ENCODE results near the gene RHOJ. TPM values are rescaled to one million over a fixed set of nuclear protein-coding genes. Genes with fewer than 3 reads are reported as not detected.
"Not testable (repeated sequence)": the region's sequence is repeated elsewhere in the genome, so short reads cannot be mapped to it uniquely, and the experiment has no call there.

Gene RHOJ
- total and polyA plus RNA-seq, 2 donors (not counting 3 experiments of a cell fraction or from before 2014, with no cell fraction given): 191 to 486 TPM

DNA sequence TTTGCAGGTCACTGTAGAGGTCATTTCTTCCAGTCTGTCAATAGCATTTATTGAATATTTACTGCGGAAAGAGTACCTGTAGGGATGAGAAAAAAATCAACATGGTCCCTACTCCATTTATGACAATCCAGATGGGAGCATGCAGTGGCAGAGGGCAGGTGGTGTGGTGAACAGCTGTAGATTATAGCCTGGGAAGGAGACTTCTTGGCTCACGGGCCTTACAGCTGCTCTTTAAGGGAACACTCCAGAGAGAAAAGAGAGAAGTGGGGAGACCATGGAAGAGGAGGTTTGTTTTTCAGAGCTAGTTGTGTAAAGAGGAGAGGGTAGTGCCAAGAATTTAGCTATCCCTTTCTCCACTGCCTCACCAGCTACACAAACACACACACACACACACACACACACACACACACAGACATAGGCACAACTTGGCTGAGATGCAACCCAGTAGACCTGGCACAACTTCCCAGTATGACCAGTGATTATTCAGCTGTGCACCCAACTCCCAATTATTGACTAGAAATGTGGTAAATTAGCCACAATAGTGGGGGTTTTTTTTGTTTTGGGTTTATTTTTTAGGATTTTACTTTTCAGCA, 73.4 kb downstream of the RHOJ start:
- intact Hi-C loops (cut with micrococcal nuclease): loop anchor here (5.0 kb wide), 1 partner anchor 235 kb away; no protein-coding TSS in a partner anchor
- Histone ChIP-seq H3K4me3 (replicated peaks in 1 of 3; ENCODE audit: insufficient read depth in 1 of 3, low read depth in 1 of 3, low read length in 3 of 3) (no peak overlapping the region), H3K36me3 (ENCODE audit: control insufficient read depth in 2 of 2, extremely low read depth in 1 of 2, insufficient read depth in 2 of 2, low read length in 2 of 2) (peaks cover 23 to 26% of the 10 kb centered on the region in 2 experiments), H3K27me3 (ENCODE audit: control insufficient read depth in 2 of 2, insufficient read depth in 2 of 2, low read length in 2 of 2) (no peaks in the 10 kb centered on the region), H3K9me3 (replicated peaks; ENCODE audit: control insufficient read depth, insufficient read depth, low read length) (no peaks in the 10 kb centered on the region), H3K9me1 (replicated peaks; ENCODE audit: control insufficient read depth, extremely low read depth, insufficient read depth, low read length) (no peaks in the 10 kb centered on the region), H3K4me1 (ENCODE audit: control insufficient read depth, extremely low read depth, insufficient read depth, low read length) (peaks cover 3% of the 10 kb centered on the region), H3K27ac (ENCODE audit: insufficient read depth, low read depth, low read length) (no peak overlapping the region), H4K20me1 (replicated peaks; ENCODE audit: control insufficient read depth, extremely low read depth, insufficient read depth, low read length) (no peaks in the 10 kb centered on the region), H3K79me2 (ENCODE audit: control insufficient read depth, insufficient read depth, low read length) (peaks cover 54% of the 10 kb centered on the region), H3K9ac (replicated peaks; ENCODE audit: extremely low read depth, insufficient read depth, low read length) (no peak overlapping the region), H3K4me2 (ENCODE audit: insufficient read depth, low read length) (no peak overlapping the region), H2AFZ (ENCODE audit: low read depth, low read length) (no peak overlapping the region)
- CTCF ChIA-PET: interaction anchor here (0.6 to 4.8 kb wide), 6 partner anchors 67 to 232 kb away, joined by 3 to 70 read pairs (median 12); partner anchors contain the start of gene RHOJ
- DNase-seq (ENCODE audit: low read depth, low spot score) (no peak), FAIRE-seq (no peak)
- no TSS peak for BruUV-seq (replicated peaks)
- TF ChIP-seq POLR2AphosphoS5 (IDR thresholded peaks at IDR 0.05; ENCODE audit: insufficient read depth, low read depth, low read length): no peak
- TF ChIP-seq FOS (IDR thresholded peaks at IDR 0.05; ENCODE audit: borderline replicate concordance, insufficient read depth, low read length): no peak
- no peak for TF ChIP-seq EZH2 (IDR thresholded peaks at IDR 0.05; ENCODE audit: borderline replicate concordance, low read depth, low read length, severe bottlenecking)
- TF ChIP-seq, protein P1, sequence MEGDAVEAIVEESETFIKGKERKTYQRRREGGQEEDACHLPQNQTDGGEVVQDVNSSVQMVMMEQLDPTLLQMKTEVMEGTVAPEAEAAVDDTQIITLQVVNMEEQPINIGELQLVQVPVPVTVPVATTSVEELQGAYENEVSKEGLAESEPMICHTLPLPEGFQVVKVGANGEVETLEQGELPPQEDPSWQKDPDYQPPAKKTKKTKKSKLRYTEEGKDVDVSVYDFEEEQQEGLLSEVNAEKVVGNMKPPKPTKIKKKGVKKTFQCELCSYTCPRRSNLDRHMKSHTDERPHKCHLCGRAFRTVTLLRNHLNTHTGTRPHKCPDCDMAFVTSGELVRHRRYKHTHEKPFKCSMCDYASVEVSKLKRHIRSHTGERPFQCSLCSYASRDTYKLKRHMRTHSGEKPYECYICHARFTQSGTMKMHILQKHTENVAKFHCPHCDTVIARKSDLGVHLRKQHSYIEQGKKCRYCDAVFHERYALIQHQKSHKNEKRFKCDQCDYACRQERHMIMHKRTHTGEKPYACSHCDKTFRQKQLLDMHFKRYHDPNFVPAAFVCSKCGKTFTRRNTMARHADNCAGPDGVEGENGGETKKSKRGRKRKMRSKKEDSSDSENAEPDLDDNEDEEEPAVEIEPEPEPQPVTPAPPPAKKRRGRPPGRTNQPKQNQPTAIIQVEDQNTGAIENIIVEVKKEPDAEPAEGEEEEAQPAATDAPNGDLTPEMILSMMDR (IDR thresholded peaks at IDR 0.05; ENCODE audit: extremely low read depth in 1 of 2, insufficient read depth in 1 of 2, low read depth in 1 of 2, low read length in 2 of 2): no peak
- TF ChIP-seq, protein P2, sequence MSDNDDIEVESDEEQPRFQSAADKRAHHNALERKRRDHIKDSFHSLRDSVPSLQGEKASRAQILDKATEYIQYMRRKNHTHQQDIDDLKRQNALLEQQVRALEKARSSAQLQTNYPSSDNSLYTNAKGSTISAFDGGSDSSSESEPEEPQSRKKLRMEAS (IDR thresholded peaks at IDR 0.05; ENCODE audit: insufficient read depth, insufficient read length): no peak
- TF ChIP-seq MYC (IDR thresholded peaks at IDR 0.05; ENCODE audit: low read depth, low read length): no peak
- no peak for TF ChIP-seq GATA2 (IDR thresholded peaks at IDR 0.05; ENCODE audit: insufficient read depth, insufficient read length, low read depth, low read length)
- TF ChIP-seq JUN (IDR thresholded peaks at IDR 0.05; ENCODE audit: borderline replicate concordance, insufficient read depth, insufficient read length, low read depth): no peak
- no peak for TF ChIP-seq POLR2A (IDR thresholded peaks at IDR 0.05; ENCODE audit: low read depth, low read length)
- POLR2A ChIA-PET: no interaction called here
- dilution Hi-C loops (cut with MboI; ENCODE audit: extremely low pct_ligation_motif_present, low sequenced_read_pairs): no loop called here

DNA sequence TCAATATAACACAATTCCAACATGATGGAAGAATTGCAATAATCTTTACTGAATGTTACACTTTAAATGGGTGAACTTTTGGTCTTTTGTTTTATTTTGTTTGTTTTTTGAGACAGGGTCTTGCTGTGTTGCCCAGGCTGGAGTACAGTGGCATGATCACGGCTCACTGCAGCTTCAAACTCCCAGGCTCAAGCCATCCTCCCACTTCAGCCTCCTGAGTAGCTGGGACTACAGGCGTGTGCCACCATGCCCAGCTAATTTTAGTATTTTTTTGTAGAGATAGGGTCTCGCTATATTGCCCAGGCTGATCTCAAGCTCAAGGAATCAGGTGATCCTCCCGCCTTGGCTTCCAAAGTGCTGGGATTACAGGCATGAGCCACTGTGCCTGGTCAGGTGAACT, 75.7 kb downstream of the RHOJ start:
- not testable (repeated sequence) for FAIRE-seq; BruUV-seq (replicated peaks); H4K20me1 ChIP-seq (replicated peaks; ENCODE audit: control insufficient read depth, extremely low read depth, insufficient read depth, low read length)

More for the DNA sequence above, 75.7 kb downstream of the RHOJ start:
- H2AFZ ChIP-seq (ENCODE audit: low read depth, low read length); H3K4me1 ChIP-seq (ENCODE audit: control insufficient read depth, extremely low read depth, insufficient read depth, low read length); dilution Hi-C loops (cut with MboI; ENCODE audit: extremely low pct_ligation_motif_present, low sequenced_read_pairs); H3K4me3 ChIP-seq (replicated peaks in 1 of 3; ENCODE audit: insufficient read depth in 1 of 3, low read depth in 1 of 3, low read length in 3 of 3); H3K27me3 ChIP-seq (ENCODE audit: control insufficient read depth in 2 of 2, insufficient read depth in 2 of 2, low read length in 2 of 2); H3K9me3 ChIP-seq (replicated peaks; ENCODE audit: control insufficient read depth, insufficient read depth, low read length); POLR2A ChIA-PET; H3K9ac ChIP-seq (replicated peaks; ENCODE audit: extremely low read depth, insufficient read depth, low read length); DNase-seq (ENCODE audit: low read depth, low spot score); H3K4me2 ChIP-seq (ENCODE audit: insufficient read depth, low read length); H3K27ac ChIP-seq (ENCODE audit: insufficient read depth, low read depth, low read length); H3K9me1 ChIP-seq (replicated peaks; ENCODE audit: control insufficient read depth, extremely low read depth, insufficient read depth, low read length): not testable (repeated sequence)
- peaks cover 38% of the 10 kb centered on the region for H3K79me2 ChIP-seq (ENCODE audit: control insufficient read depth, insufficient read depth, low read length)
- CTCF ChIA-PET: interaction anchor here (1.0 to 4.8 kb wide), 2 partner anchors 105 to 1101 kb away, joined by 4 to 70 read pairs; no protein-coding TSS in a partner anchor
- H3K36me3 ChIP-seq (ENCODE audit: control insufficient read depth in 2 of 2, extremely low read depth in 1 of 2, insufficient read depth in 2 of 2, low read length in 2 of 2): peaks cover 21 to 44% of the 10 kb centered on the region in 2 experiments
- intact Hi-C loops (cut with micrococcal nuclease): loop anchor here (5.0 kb wide), 1 partner anchor 238 kb away; no protein-coding TSS in a partner anchor

Measured in endothelial cell of umbilical vein (primary cell).